HCT116 (cell line): ENCODE results near the gene IARS1. TPM values are rescaled to one million over a fixed set of nuclear protein-coding genes. Genes with fewer than 3 reads are reported as not detected.

Source experiments
- ATAC-seq: fragments of 200-7000 bp; cut with Tn5 transposase; 2 replicates; pipeline ENCODE4 v1.9.1; 2020; ENCODE audit warnings: mild to moderate bottlenecking, moderate library complexity
- BruUV-seq: library from RNA; stranded (reverse); fragments of 400-500 nt; replicated peaks from 2 replicates; lab custom pipeline; 2021; lab: Mats Ljungman, UMichigan
- CTCF ChIA-PET: fragments of 300-600 bp; sonication (Branson Sonifier 250); formaldehyde crosslinking; loops from one replicate; lab custom pipeline; 2021; ENCODE audit warnings: antibody characterized with exemption; lab: Charles Lee
- POLR2A ChIA-PET: fragments of 300-600, 350-600 bp; sonication (Branson Sonifier 250); formaldehyde crosslinking; loops from one replicate; lab custom pipeline; 2021; ENCODE audit warnings: antibody characterized with exemption; lab: Charles Lee
- RAD21 ChIA-PET, 2 experiments: fragments of 300-600 bp; sonication (Branson Sonifier 250); formaldehyde crosslinking; loops; one replicate each; lab custom pipeline; 2023; ENCODE audit warnings: low total read pairs in 2 of 2; ENCODE audit not compliant: uncharacterized antibody in 2 of 2, unreplicated experiment in 2 of 2, low non-redundant PET in 1 of 2; lab: Charles Lee
- DNase-seq: peaks from one replicate; pipeline ENCODE4 v3.0.0-alpha.2; 2010; ENCODE audit warnings: low read depth, low spot score
- H2AFZ ChIP-seq: fragments of 200-600 bp; shearing (Covaris generic), sonication (generic); 2 replicates; pipeline ENCODE4 v1.6.1; 2017; ENCODE audit warnings: low read depth, mixed run types, mixed read lengths, antibody characterized with exemption, low read length; ENCODE audit not compliant: poor library complexity, severe bottlenecking
- H3K27ac ChIP-seq: 2 replicates; pipeline ENCODE4 v1.5.1; 2012; ENCODE audit warnings: low read depth, low read length
- H3K27me3 ChIP-seq: fragments of 200-600 bp; sonication (generic); 2 replicates; pipeline ENCODE4 v1.6.1; 2016; ENCODE audit warnings: mixed run types, low read length, mixed read lengths; ENCODE audit not compliant: insufficient read depth
- H3K36me3 ChIP-seq, 2 experiments: fragments of 200-500 bp in 1 of 2; fragments of 200-600 bp in 1 of 2; sonication (Bioruptor generic) in 1 of 2; sonication (generic) in 1 of 2; 2 replicates each; pipeline versions ENCODE4 v1.5.1 to v1.6.1; 2014 to 2016; ENCODE audit warnings: low read length in 2 of 2, inconsistent platforms in 1 of 2, mixed read lengths in 1 of 2, mixed run types in 1 of 2; ENCODE audit not compliant: insufficient read depth in 2 of 2, control insufficient read depth in 1 of 2
- H3K4me1 ChIP-seq, 2 experiments: fragments of 200-600 bp in 1 of 2; sonication (generic) in 1 of 2; 2 replicates each; pipeline versions ENCODE4 v1.5.1 to v1.6.1; 2012 to 2017; ENCODE audit warnings: low read length in 2 of 2, inconsistent platforms in 1 of 2, mild to moderate bottlenecking in 1 of 2, mixed read lengths in 1 of 2, mixed run types in 1 of 2, moderate library complexity in 1 of 2; ENCODE audit not compliant: insufficient read depth in 2 of 2, control insufficient read depth in 1 of 2
- H3K4me2 ChIP-seq: fragments of 200-600 bp; sonication (generic); 2 replicates; pipeline ENCODE4 v1.6.1; 2017; ENCODE audit warnings: mixed run types, low read length, mixed read lengths
- H3K4me3 ChIP-seq, 2 experiments: fragments of 200-600 bp in 1 of 2; sonication (generic) in 1 of 2; replicated peaks in 1 of 2; 2 replicates each; pipeline ENCODE4 v1.5.1; 2011 to 2016; ENCODE audit warnings: low read length in 2 of 2, control low read depth in 1 of 2, low read depth in 1 of 2, mild to moderate bottlenecking in 1 of 2, mixed read lengths in 1 of 2, mixed run types in 1 of 2
- H3K79me2 ChIP-seq: fragments of 200-600 bp; sonication (generic); 2 replicates; pipeline ENCODE4 v1.6.1; 2017; ENCODE audit warnings: mild to moderate bottlenecking, mixed run types, low read length, moderate library complexity, mixed read lengths; ENCODE audit not compliant: insufficient read depth
- H3K9ac ChIP-seq: fragments of 200-600 bp; sonication (generic); 2 replicates; pipeline ENCODE4 v1.6.1; 2016; ENCODE audit warnings: low read length, mixed read lengths
- H3K9me2 ChIP-seq: fragments of 200-600 bp; sonication (generic), shearing (Covaris generic); 2 replicates; pipeline ENCODE4 v1.6.1; 2017; ENCODE audit warnings: mixed run types, mild to moderate bottlenecking, moderate library complexity; ENCODE audit not compliant: insufficient read depth
- H3K9me3 ChIP-seq, 2 experiments: fragments of 200-500 bp in 1 of 2; fragments of 200-600 bp in 1 of 2; sonication (Bioruptor generic) in 1 of 2; sonication (generic) in 1 of 2; 2 replicates each; pipeline ENCODE4 v1.6.1; 2014 to 2017; ENCODE audit warnings: low read length in 2 of 2, mixed read lengths in 2 of 2, inconsistent platforms in 1 of 2, low read depth in 1 of 2, mild to moderate bottlenecking in 1 of 2, mixed run types in 1 of 2, moderate library complexity in 1 of 2; ENCODE audit not compliant: control insufficient read depth in 1 of 2, insufficient read depth in 1 of 2
- H4K20me1 ChIP-seq: fragments of 200-600 bp; sonication (generic), shearing (Covaris generic); 2 replicates; pipeline ENCODE4 v1.6.1; 2017; ENCODE audit warnings: mixed run types, mild to moderate bottlenecking, moderate library complexity; ENCODE audit not compliant: insufficient read depth
- ATF3 ChIP-seq: IDR thresholded peaks from 2 replicates; pipeline ENCODE4 v1.6.1; 2012
- CBX3 ChIP-seq: IDR thresholded peaks from 2 replicates; pipeline ENCODE4 v1.6.1; 2012; ENCODE audit warnings: low read depth
- CEBPB ChIP-seq: IDR thresholded peaks from 2 replicates; pipeline ENCODE4 v1.6.1; 2012; ENCODE audit warnings: low read depth
- EGR1 ChIP-seq: IDR thresholded peaks from 2 replicates; pipeline ENCODE4 v1.6.1; 2012; ENCODE audit warnings: low read depth
- EZH2 ChIP-seq: fragments of 200-600 bp; sonication (generic); IDR thresholded peaks from 2 replicates; pipeline ENCODE4 v1.6.1; 2017; ENCODE audit warnings: antibody characterized with exemption, mixed run types
- EZH2phosphoT487 ChIP-seq: fragments of 200-600 bp; IDR thresholded peaks from 2 replicates; pipeline ENCODE4 v1.6.1; 2018; ENCODE audit warnings: antibody characterized with exemption, borderline replicate concordance
- JUND ChIP-seq: IDR thresholded peaks from 2 replicates; pipeline ENCODE4 v1.6.1; 2012
- MAX ChIP-seq: IDR thresholded peaks from 2 replicates; pipeline ENCODE4 v1.6.1; 2012
- POLR2AphosphoS5 ChIP-seq: IDR thresholded peaks from 2 replicates; pipeline ENCODE4 v1.6.1; 2011; ENCODE audit warnings: mild to moderate bottlenecking, low read depth, low read length, moderate library complexity
- RAD21 ChIP-seq: IDR thresholded peaks from 2 replicates; pipeline ENCODE4 v1.6.1; 2012; ENCODE audit warnings: low read depth, mild to moderate bottlenecking
- SP1 ChIP-seq: IDR thresholded peaks from 2 replicates; pipeline ENCODE4 v1.6.1; 2012; ENCODE audit warnings: low read depth
- TCF7L2 ChIP-seq: IDR thresholded peaks from 2 replicates; pipeline ENCODE4 v1.7.0; 2011; ENCODE audit warnings: borderline replicate concordance, inconsistent platforms; ENCODE audit not compliant: insufficient read depth, insufficient read length; ENCODE audit errors: extremely low read depth
- ZFX ChIP-seq: fragments of 450-650 bp; IDR thresholded peaks from 2 replicates; pipeline ENCODE4 v1.6.1; 2017
- ZNF274 ChIP-seq: fragments of 200-500 bp; sonication (Bioruptor generic); IDR thresholded peaks from 2 replicates; pipeline ENCODE4 v1.6.1; 2014; ENCODE audit warnings: mild to moderate bottlenecking, low read depth, low read length, inconsistent platforms
- intact Hi-C: fragments of 100-400 bp; cut with micrococcal nuclease; formaldehyde crosslinking; loops from 2 replicates; pipeline ENCODE4 v1.10.0; 2022
- total RNA-seq: library from RNA; stranded (reverse); gene quantifications from one replicate; pipeline ENCODE4 v1.2.1, GENCODE V29; 2021; ENCODE audit not compliant: unreplicated experiment
- TF ChIP-seq, protein P1 (sequence below), 3 experiments: fragments of 200-600 bp in 1 of 3; sonication (generic) in 1 of 3; IDR thresholded peaks in 2 of 3; conservative IDR thresholded peaks in 1 of 3; 2 replicates each; pipeline ENCODE4 v1.5.1; 2012 to 2017; ENCODE audit warnings: low read depth in 2 of 3, low read length in 2 of 3, antibody characterized with exemption in 1 of 3, borderline replicate concordance in 1 of 3, control low read depth in 1 of 3, mild to moderate bottlenecking in 1 of 3, mixed read lengths in 1 of 3, mixed run types in 1 of 3, moderate library complexity in 1 of 3; ENCODE audit not compliant: insufficient read depth in 1 of 3

Gene IARS1
- total RNA-seq, 1 experiment from 2014 or later: 279 TPM

DNA sequence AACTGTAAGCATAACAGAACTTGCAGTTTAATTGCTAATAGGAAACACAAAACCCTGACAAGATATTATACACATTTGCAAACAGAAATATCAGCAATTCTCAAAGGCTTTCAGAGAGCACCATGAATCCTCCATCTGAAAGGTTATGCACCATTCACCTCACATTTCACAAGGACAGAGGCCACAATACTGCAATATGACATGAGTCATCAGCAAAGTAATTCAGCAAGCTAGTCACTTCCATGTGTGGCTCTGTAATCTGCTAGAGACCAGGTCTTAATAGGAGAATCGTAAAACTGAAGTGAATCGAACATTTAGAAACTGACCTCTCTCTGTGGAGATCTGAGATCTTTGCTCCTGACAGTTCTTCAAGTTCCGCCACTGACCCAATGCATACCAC, 28.3 kb downstream of the IARS1 start (continued):
- no peak for TF ChIP-seq ATF3
- TF ChIP-seq CBX3: no peak
- no peak for TF ChIP-seq EZH2
- TF ChIP-seq ZFX: no peak

DNA sequence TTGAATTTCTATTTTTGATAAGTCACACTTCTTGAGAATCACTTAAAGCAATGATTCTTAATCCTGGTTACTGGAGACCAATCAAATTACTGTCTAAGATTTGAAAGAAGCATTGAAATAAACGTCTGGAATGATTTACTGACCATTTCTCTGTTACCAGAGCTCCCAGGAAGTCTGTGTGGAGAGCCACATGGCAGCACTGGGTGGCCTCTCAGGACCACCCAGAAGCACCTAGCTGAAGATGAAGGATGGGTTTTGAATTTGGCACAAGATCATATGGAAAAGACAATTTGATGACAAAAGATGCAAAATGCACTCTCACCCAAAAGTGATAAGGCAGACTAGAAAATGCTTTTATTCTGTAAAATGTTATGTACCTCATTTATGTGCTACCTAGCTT, 30.4 kb downstream of the IARS1 start:
- Histone ChIP-seq H3K79me2 (peaks cover 60% of the 10 kb centered on the region), H3K4me3 (no peak overlapping the region), H3K36me3 (peaks cover 76 to 94% of the 10 kb centered on the region in 2 experiments), H4K20me1 (peaks cover 10% of the 10 kb centered on the region; the same call in 1 of the 2 replicates), H3K4me2 (no peak overlapping the region), H3K27me3 (no peaks in the 10 kb centered on the region), H2AFZ (no peak overlapping the region), H3K9me2 (no peaks in the 10 kb centered on the region), H3K4me1 (no peaks in the 10 kb centered on the region), H3K27ac (no peak overlapping the region), H3K9me3 (no peaks in the 10 kb centered on the region), H3K9ac (no peak overlapping the region)
- ChIA-PET CTCF (no interaction called here), POLR2A (no interaction called here)
- no peak for ATAC-seq
- BruUV-seq: no TSS peak
- intact Hi-C loops: no loop called here
- no peak for DNase-seq
- TF ChIP-seq JUND: no peak
- no peak for TF ChIP-seq POLR2AphosphoS5
- TF ChIP-seq EZH2phosphoT487: no peak
- TF ChIP-seq RAD21: no peak
- TF ChIP-seq, protein P1, sequence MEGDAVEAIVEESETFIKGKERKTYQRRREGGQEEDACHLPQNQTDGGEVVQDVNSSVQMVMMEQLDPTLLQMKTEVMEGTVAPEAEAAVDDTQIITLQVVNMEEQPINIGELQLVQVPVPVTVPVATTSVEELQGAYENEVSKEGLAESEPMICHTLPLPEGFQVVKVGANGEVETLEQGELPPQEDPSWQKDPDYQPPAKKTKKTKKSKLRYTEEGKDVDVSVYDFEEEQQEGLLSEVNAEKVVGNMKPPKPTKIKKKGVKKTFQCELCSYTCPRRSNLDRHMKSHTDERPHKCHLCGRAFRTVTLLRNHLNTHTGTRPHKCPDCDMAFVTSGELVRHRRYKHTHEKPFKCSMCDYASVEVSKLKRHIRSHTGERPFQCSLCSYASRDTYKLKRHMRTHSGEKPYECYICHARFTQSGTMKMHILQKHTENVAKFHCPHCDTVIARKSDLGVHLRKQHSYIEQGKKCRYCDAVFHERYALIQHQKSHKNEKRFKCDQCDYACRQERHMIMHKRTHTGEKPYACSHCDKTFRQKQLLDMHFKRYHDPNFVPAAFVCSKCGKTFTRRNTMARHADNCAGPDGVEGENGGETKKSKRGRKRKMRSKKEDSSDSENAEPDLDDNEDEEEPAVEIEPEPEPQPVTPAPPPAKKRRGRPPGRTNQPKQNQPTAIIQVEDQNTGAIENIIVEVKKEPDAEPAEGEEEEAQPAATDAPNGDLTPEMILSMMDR (IDR thresholded peaks at IDR 0.05 in 2 of 3, conservative IDR thresholded peaks at IDR 0.05 in 1 of 3; ENCODE audit: borderline replicate concordance in 1 of 3, insufficient read depth in 1 of 3, low read depth in 2 of 3, low read length in 2 of 3): no peak
- TF ChIP-seq EZH2: no peak
- no peak for TF ChIP-seq EGR1
- TF ChIP-seq SP1: no peak
- TF ChIP-seq CEBPB: no peak
- no peak for TF ChIP-seq ATF3
- no peak for TF ChIP-seq ZNF274
- no peak for TF ChIP-seq TCF7L2
- TF ChIP-seq CBX3: no peak
- no peak for TF ChIP-seq MAX
- TF ChIP-seq, all 23 proteins: peak for 0
- RAD21 ChIA-PET: no interaction called here
